Panc1 (cell line): ENCODE results near the gene ENDOV.

ENCODE experiments used
- CTCF ChIP-seq: fragments of 450-650 bp; IDR thresholded peaks from 2 replicates; pipeline ENCODE4 v1.5.1; 2017; ENCODE audit warnings: mild to moderate bottlenecking
- POLR2AphosphoS5 ChIP-seq: IDR thresholded peaks from 2 replicates; pipeline ENCODE4 v1.6.1; 2012; ENCODE audit warnings: mild to moderate bottlenecking, low read depth, low read length, moderate library complexity
- SIN3A ChIP-seq: IDR thresholded peaks from 2 replicates; pipeline ENCODE4 v1.6.1; 2012; ENCODE audit warnings: low read depth, mild to moderate bottlenecking, low read length, moderate library complexity, borderline replicate concordance; ENCODE audit not compliant: insufficient read depth

- TF ChIP-seq CTCF (no peak), POLR2AphosphoS5 (no peak), SIN3A (no peak)
Measured at GRCh38 chr17:80482058-80482318, 67.0 kb downstream of the ENDOV start.
